ENCODE measurements around the gene PHACTR2. TPM values are rescaled to one million over a fixed set of nuclear protein-coding genes. Genes with fewer than 3 reads are reported as not detected.

Gene PHACTR2
- polyA plus RNA-seq, 1 experiment: 38.0 TPM

- H3K4me3 ChIP-seq (ENCODE audit: low read depth, low read length): no peak overlapping the region
- CTCF ChIA-PET: interaction anchor here (1.2 kb wide), 1 partner anchor 168 kb away, joined by 5 read pairs; no protein-coding TSS in a partner anchor
- no peaks in the 10 kb centered on the region for H3K27me3 ChIP-seq (ENCODE audit: control insufficient read depth, insufficient read depth, low read length)
- DNase-seq (ENCODE audit: low read depth, low spot score): peak; percentile 21
- H3K27ac ChIP-seq (ENCODE audit: low read depth, low read length): no peak overlapping the region
- H3K9me3 ChIP-seq (ENCODE audit: control insufficient read depth, insufficient read depth, low read length): peaks cover 7% of the 10 kb centered on the region
- no peak for TF ChIP-seq CTCF (IDR thresholded peaks at IDR 0.05; ENCODE audit: low read depth, low read length)
- POLR2A ChIA-PET: interaction anchor here (1.3 kb wide), 1 partner anchor 43 kb away, joined by 3 read pairs; no protein-coding TSS in a partner anchor
These were observed 65.8 kb downstream of the PHACTR2 start for GRCh38 chr6:143743301-143744166.

GRCh38 chr6:143744551-143745165, 66.9 kb downstream of the PHACTR2 start:
- Histone ChIP-seq H3K4me3 (ENCODE audit: low read depth, low read length) (no peak overlapping the region), H3K9me3 (ENCODE audit: control insufficient read depth, insufficient read depth, low read length) (peaks cover 7% of the 10 kb centered on the region), H3K27ac (ENCODE audit: low read depth, low read length) (peak overlapping the region; percentile 77), H3K27me3 (ENCODE audit: control insufficient read depth, insufficient read depth, low read length) (no peaks in the 10 kb centered on the region)
- POLR2A ChIA-PET: interaction anchor here (0.9 to 1.3 kb wide), 2 partner anchors 44 to 48 kb away, joined by 3 read pairs; no protein-coding TSS in a partner anchor
- DNase-seq (ENCODE audit: low read depth, low spot score): no peak
- CTCF ChIA-PET: no interaction called here
- no peak for TF ChIP-seq CTCF (IDR thresholded peaks at IDR 0.05; ENCODE audit: low read depth, low read length)

GRCh38 chr6:143745166-143746133, 67.7 kb downstream of the PHACTR2 start:
- H3K4me3 ChIP-seq (ENCODE audit: low read depth, low read length): peak overlapping the region; percentile 14
- H3K27ac ChIP-seq (ENCODE audit: low read depth, low read length): peak overlapping the region; percentile 77
- CTCF ChIA-PET: interaction anchor here (0.6 kb wide), 1 partner anchor 193 kb away, joined by 14 read pairs; no protein-coding TSS in a partner anchor
- TF ChIP-seq CTCF (IDR thresholded peaks at IDR 0.05; ENCODE audit: low read depth, low read length): no peak
- peak; percentile 61 for DNase-seq (ENCODE audit: low read depth, low spot score)
- peaks cover 7% of the 10 kb centered on the region for H3K9me3 ChIP-seq (ENCODE audit: control insufficient read depth, insufficient read depth, low read length)
- POLR2A ChIA-PET: interaction anchor here (0.9 to 1.3 kb wide), 2 partner anchors 45 to 49 kb away, joined by 3 read pairs; no protein-coding TSS in a partner anchor
- no peaks in the 10 kb centered on the region for H3K27me3 ChIP-seq (ENCODE audit: control insufficient read depth, insufficient read depth, low read length)

GRCh38 chr6:143746202-143747119, 68.7 kb downstream of the PHACTR2 start:
- DNase-seq (ENCODE audit: low read depth, low spot score): no peak
- CTCF ChIA-PET: interaction anchor here (0.6 kb wide), 1 partner anchor 192 kb away, joined by 14 read pairs; no protein-coding TSS in a partner anchor
- no peak for TF ChIP-seq CTCF (IDR thresholded peaks at IDR 0.05; ENCODE audit: low read depth, low read length)

More at GRCh38 chr6:143746202-143747119, 68.7 kb downstream of the PHACTR2 start:
- POLR2A ChIA-PET: no interaction called here
- Histone ChIP-seq H3K9me3 (ENCODE audit: control insufficient read depth, insufficient read depth, low read length) (peaks cover 7% of the 10 kb centered on the region), H3K27me3 (ENCODE audit: control insufficient read depth, insufficient read depth, low read length) (no peaks in the 10 kb centered on the region), H3K27ac (ENCODE audit: low read depth, low read length) (peak overlapping the region; percentile 77), H3K4me3 (ENCODE audit: low read depth, low read length) (no peak overlapping the region; the same call in 1 of the 2 replicates)

All from AG04450 (cell line).